SU-DHL-6 (cell line): ENCODE data around the gene CHMP6.

Experiments used
- H2AFZ ChIP-seq: fragments of 200-600 bp; sonication (generic); 2 replicates; pipeline ENCODE4 v1.6.1; 2014; ENCODE audit warnings: low read depth, mild to moderate bottlenecking, moderate library complexity, mixed read lengths, antibody characterized with exemption, low read length; ENCODE audit not compliant: severe bottlenecking
- H3F3A ChIP-seq: fragments of 200-600 bp; shearing (Covaris generic); 2 replicates; pipeline ENCODE4 v1.6.0; 2016; ENCODE audit warnings: antibody characterized with exemption, mild to moderate bottlenecking; ENCODE audit not compliant: insufficient read depth
- H3K27ac ChIP-seq: fragments of 200-600 bp; sonication (generic); 2 replicates; pipeline ENCODE4 v1.5.1; 2016; ENCODE audit warnings: low read depth, mild to moderate bottlenecking, low read length, moderate library complexity, mixed read lengths
- H3K27me3 ChIP-seq: fragments of 200-600 bp; sonication (generic), shearing (Covaris generic); 2 replicates; pipeline ENCODE4 v1.6.0; 2014; ENCODE audit warnings: mild to moderate bottlenecking, low read length
- H3K36me3 ChIP-seq: fragments of 200-600 bp; sonication (generic); 2 replicates; pipeline ENCODE4 v1.6.1; 2014; ENCODE audit warnings: mild to moderate bottlenecking, low read length, mixed read lengths
- H3K4me2 ChIP-seq: fragments of 300-600, 200-600 bp; shearing (Covaris generic), sonication (generic); 2 replicates; pipeline ENCODE4 v1.6.0; 2014; ENCODE audit warnings: low read length, low read depth, mild to moderate bottlenecking; ENCODE audit not compliant: poor library complexity, severe bottlenecking
- H3K4me3 ChIP-seq: fragments of 200-600 bp; sonication (generic); 2 replicates; pipeline ENCODE4 v1.5.1; 2014; ENCODE audit warnings: antibody characterized with exemption, low read length, mild to moderate bottlenecking, mixed read lengths; ENCODE audit not compliant: insufficient read depth, poor library complexity, severe bottlenecking
- H3K79me2 ChIP-seq: fragments of 200-600 bp; sonication (generic); 2 replicates; pipeline ENCODE4 v1.6.1; 2014; ENCODE audit warnings: mild to moderate bottlenecking, low read length, moderate library complexity; ENCODE audit not compliant: insufficient read depth
- H3K9ac ChIP-seq: fragments of 200-600 bp; sonication (generic); 2 replicates; pipeline ENCODE4 v1.7.0; 2014; ENCODE audit warnings: mild to moderate bottlenecking, low read length
- H3K9me2 ChIP-seq: fragments of 200-600 bp; sonication (generic); replicated peaks from 2 replicates; pipeline ENCODE4 v1.6.1; 2014; ENCODE audit warnings: low read length; ENCODE audit not compliant: insufficient read depth
- H3K9me3 ChIP-seq: fragments of 200-600 bp; sonication (generic); 2 replicates; pipeline ENCODE4 v1.6.1; 2014; ENCODE audit warnings: low read length, mixed read lengths; ENCODE audit not compliant: insufficient read depth
- H4K20me1 ChIP-seq: fragments of 200-600 bp; sonication (generic); 2 replicates; pipeline ENCODE4 v1.6.1; 2014; ENCODE audit warnings: low read depth, mild to moderate bottlenecking, antibody characterized with exemption, low read length, moderate library complexity, mixed read lengths
- EZH2phosphoT487 ChIP-seq: fragments of 200-600 bp; sonication (generic), shearing (Covaris generic); conservative IDR thresholded peaks from 2 replicates; pipeline ENCODE4 v1.6.1; 2018; ENCODE audit warnings: mild to moderate bottlenecking, antibody characterized with exemption, low read length, moderate library complexity, mixed read lengths
- TF ChIP-seq, protein P1 (sequence below): fragments of 200-600 bp; sonication (generic); IDR thresholded peaks from one replicate; pipeline ENCODE4 v1.5.1; 2017; ENCODE audit warnings: antibody characterized with exemption, mild to moderate bottlenecking, low read length, moderate library complexity; ENCODE audit not compliant: insufficient read depth, poor library complexity, severe bottlenecking

CHMP6 gene

DNA sequence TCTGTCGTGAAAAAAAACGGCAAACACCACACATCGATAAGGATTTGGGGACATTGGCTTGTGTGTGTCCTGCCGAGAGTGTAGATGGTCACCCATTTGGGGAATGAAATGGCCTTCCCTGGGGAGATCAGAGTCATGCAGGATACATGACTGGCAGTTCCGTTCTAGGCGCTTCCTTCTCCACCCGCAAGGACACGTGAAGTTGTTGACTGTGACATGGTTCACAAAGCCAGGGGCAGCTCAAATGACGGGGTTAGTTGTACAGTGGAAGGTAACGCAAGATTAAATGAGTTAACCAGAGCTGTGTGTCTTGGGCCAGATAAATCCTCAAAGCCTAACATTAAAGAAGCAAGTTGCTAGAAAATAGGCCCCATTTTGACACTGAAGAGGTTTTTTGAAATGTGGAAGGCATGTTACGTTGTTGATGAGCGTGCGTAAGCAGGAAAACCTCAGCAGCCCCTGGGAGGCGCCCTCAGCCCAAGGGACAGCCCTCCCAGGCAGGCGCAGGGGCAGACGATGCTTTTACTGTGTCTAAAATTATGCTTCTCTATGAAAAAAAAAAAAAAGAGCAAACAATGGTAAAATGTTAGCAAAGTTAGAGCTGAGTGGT, 35.9 kb upstream of the CHMP6 start:
- Histone ChIP-seq H2AFZ (no peak overlapping the region), H3K9ac (no peak overlapping the region), H3K27me3 (no peaks in the 10 kb centered on the region), H3K79me2 (no peaks in the 10 kb centered on the region), H3F3A (no peaks in the 10 kb centered on the region), H3K9me2 (no peaks in the 10 kb centered on the region), H3K27ac (no peak overlapping the region), H4K20me1 (no peaks in the 10 kb centered on the region), H3K4me3 (no peak overlapping the region), H3K4me2 (no peak overlapping the region), H3K36me3 (no peaks in the 10 kb centered on the region), H3K9me3 (no peaks in the 10 kb centered on the region)
- TF ChIP-seq, protein P1, sequence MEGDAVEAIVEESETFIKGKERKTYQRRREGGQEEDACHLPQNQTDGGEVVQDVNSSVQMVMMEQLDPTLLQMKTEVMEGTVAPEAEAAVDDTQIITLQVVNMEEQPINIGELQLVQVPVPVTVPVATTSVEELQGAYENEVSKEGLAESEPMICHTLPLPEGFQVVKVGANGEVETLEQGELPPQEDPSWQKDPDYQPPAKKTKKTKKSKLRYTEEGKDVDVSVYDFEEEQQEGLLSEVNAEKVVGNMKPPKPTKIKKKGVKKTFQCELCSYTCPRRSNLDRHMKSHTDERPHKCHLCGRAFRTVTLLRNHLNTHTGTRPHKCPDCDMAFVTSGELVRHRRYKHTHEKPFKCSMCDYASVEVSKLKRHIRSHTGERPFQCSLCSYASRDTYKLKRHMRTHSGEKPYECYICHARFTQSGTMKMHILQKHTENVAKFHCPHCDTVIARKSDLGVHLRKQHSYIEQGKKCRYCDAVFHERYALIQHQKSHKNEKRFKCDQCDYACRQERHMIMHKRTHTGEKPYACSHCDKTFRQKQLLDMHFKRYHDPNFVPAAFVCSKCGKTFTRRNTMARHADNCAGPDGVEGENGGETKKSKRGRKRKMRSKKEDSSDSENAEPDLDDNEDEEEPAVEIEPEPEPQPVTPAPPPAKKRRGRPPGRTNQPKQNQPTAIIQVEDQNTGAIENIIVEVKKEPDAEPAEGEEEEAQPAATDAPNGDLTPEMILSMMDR = no peak
- no peak for TF ChIP-seq EZH2phosphoT487

GRCh38 chr17:80956321-80957190, 35.1 kb upstream of the CHMP6 start:
- Histone ChIP-seq H3K9ac (no peak overlapping the region), H3K9me3 (no peaks in the 10 kb centered on the region), H3K4me2 (no peak overlapping the region), H3K4me3 (no peak overlapping the region), H3F3A (no peaks in the 10 kb centered on the region), H3K36me3 (no peaks in the 10 kb centered on the region), H3K79me2 (no peaks in the 10 kb centered on the region), H2AFZ (no peak overlapping the region), H3K27me3 (no peaks in the 10 kb centered on the region), H4K20me1 (no peaks in the 10 kb centered on the region), H3K9me2 (no peaks in the 10 kb centered on the region), H3K27ac (no peak overlapping the region)
- TF ChIP-seq EZH2phosphoT487 = no peak
- TF ChIP-seq, protein P1 = no peak

GRCh38 chr17:80957461-80957941, 34.1 kb upstream of the CHMP6 start:
- H3K27ac ChIP-seq = no peak overlapping the region
- no peaks in the 10 kb centered on the region for H3K27me3 ChIP-seq
- H4K20me1 ChIP-seq = no peaks in the 10 kb centered on the region
- no peak overlapping the region for H3K9ac ChIP-seq
- no peaks in the 10 kb centered on the region for H3K36me3 ChIP-seq
- no peaks in the 10 kb centered on the region for H3K79me2 ChIP-seq
- no peaks in the 10 kb centered on the region for H3K9me2 ChIP-seq
- no peak overlapping the region for H3K4me2 ChIP-seq
- TF ChIP-seq, protein P1 = no peak
- no peak for TF ChIP-seq EZH2phosphoT487
- H3K4me3 ChIP-seq = no peak overlapping the region
- H3K9me3 ChIP-seq = no peaks in the 10 kb centered on the region
- no peaks in the 10 kb centered on the region for H3F3A ChIP-seq
- H2AFZ ChIP-seq = no peak overlapping the region
